Fibroblast of lung (primary cell): ENCODE measurements around the gene KIAA0930.

Experiments
- EZH2 ChIP-seq: IDR thresholded peaks from 2 replicates; pipeline ENCODE4 v1.5.1; 2012; ENCODE audit warnings: low read length, control low read depth, mild to moderate bottlenecking; ENCODE audit errors: missing control alignments
- TF ChIP-seq, protein P1 (sequence below), 2 donors: IDR thresholded peaks in 1 of 2; conservative IDR thresholded peaks in 1 of 2; 1 replicate in 1 of 2; 2 replicates in 1 of 2; pipeline ENCODE4 v1.5.1; 2011 to 2012; ENCODE audit warnings: low read length in 2 of 2, control low read depth in 1 of 2, inconsistent platforms in 1 of 2, low read depth in 1 of 2, mild to moderate bottlenecking in 1 of 2

DNA sequence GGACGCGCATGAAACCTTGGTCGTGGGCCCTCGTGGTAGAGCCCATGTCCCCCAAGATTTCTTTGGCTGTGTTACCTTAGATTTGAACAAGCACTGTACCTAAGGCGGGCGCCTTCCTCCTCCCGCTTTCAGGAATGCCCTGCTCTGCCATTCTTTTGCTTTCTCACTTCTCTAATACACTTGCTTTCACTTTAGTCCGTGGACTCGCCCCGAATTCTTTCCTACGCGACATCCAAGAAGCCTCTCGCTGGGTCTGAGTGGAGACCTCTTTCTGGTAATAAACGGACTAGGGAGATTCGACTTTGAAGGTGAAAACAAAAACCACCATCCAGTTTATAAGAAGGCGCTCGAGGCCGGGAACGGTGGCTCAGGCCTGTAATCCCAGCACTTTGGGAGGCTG lies 78.2 kb downstream of the KIAA0930 start:
- TF ChIP-seq, protein P1, sequence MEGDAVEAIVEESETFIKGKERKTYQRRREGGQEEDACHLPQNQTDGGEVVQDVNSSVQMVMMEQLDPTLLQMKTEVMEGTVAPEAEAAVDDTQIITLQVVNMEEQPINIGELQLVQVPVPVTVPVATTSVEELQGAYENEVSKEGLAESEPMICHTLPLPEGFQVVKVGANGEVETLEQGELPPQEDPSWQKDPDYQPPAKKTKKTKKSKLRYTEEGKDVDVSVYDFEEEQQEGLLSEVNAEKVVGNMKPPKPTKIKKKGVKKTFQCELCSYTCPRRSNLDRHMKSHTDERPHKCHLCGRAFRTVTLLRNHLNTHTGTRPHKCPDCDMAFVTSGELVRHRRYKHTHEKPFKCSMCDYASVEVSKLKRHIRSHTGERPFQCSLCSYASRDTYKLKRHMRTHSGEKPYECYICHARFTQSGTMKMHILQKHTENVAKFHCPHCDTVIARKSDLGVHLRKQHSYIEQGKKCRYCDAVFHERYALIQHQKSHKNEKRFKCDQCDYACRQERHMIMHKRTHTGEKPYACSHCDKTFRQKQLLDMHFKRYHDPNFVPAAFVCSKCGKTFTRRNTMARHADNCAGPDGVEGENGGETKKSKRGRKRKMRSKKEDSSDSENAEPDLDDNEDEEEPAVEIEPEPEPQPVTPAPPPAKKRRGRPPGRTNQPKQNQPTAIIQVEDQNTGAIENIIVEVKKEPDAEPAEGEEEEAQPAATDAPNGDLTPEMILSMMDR (conservative IDR thresholded peaks at IDR 0.05 in 1 of 2, IDR thresholded peaks at IDR 0.05 in 1 of 2; ENCODE audit: low read depth in 1 of 2, low read length in 2 of 2), result no peak
- TF ChIP-seq EZH2, result no peak
